NCI-H146 treated with DMSO at 0.1 percent for 48 hours (cell line): ENCODE data around the gene CCDC34.

Experiments used
- DNase-seq: peaks from one replicate; lab custom pipeline; 2025; ENCODE audit not compliant: unreplicated experiment; lab: John Stamatoyannopoulos, UW

The CCDC34 gene

DNA sequence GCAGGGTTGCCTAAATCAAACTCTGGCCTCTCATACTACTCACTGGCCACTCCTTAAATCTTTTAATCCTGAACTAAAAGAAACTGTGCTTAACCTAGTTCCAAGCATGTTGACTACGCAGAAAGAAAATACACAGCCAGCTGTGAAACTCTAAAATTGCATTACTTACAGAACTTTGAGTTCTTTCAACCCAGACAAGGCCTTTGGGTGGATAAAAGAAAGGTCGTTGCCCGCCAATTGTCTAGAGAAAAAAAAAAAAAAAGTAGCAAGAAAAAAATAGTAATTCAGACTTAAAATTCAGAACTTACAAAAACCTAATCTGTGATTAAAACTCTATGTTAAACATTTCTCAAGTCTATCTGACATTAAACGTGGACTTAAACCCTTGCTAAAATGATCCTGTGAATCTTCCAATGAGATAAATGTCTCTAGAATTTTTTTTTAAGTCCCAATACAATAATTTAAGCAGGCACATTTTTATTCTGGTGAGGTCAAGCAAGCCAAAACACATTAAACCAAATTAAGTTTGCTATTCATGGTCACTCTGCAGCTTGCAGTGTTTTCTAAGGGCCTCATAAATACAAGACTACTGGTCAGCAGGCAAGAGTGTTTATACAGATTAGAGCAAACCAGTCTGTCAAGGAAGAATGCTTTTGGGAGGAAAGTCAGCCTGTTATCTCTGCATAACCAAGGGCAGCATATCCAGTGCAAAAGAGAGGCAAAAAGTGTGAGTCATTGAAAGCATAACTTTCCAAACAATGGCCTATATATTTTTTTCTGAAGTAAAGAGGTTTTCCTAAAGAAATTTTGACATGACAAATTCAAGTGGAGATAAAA, 29.5 kb upstream of the CCDC34 start:
- no peak for DNase-seq

DNA sequence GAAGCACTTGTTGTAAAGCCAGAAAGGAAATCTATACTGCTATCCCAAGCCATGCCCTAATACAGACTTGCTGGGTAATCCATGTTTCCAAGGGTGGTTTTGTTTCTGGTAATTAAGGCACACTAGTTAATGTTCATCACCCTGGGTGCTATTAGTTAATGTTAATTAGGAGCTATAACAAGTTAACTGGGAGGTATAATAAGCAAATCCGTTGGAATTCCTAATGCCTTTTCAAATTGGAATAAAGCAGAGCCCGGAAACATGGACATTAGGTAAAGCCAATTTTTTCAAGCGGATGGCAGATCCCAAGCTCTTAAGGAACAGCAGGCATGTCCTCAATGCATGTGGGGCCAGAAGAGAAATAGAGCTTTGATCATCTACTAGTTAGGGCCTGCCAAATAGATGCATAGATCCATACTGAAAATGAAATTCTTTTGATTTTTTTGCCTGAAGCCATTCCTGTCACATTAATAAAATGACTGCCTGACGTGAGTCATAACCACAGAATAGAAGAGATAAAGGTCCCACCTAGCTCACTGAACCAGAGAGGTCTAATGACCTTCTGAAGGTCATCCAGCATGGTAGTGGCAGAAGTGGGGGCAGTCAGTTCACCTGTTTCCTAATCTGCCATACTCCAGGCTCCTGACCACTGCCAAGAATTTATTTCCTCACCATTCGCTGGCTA, 28.5 kb upstream of the CCDC34 start:
- DNase-seq = no peak

DNA sequence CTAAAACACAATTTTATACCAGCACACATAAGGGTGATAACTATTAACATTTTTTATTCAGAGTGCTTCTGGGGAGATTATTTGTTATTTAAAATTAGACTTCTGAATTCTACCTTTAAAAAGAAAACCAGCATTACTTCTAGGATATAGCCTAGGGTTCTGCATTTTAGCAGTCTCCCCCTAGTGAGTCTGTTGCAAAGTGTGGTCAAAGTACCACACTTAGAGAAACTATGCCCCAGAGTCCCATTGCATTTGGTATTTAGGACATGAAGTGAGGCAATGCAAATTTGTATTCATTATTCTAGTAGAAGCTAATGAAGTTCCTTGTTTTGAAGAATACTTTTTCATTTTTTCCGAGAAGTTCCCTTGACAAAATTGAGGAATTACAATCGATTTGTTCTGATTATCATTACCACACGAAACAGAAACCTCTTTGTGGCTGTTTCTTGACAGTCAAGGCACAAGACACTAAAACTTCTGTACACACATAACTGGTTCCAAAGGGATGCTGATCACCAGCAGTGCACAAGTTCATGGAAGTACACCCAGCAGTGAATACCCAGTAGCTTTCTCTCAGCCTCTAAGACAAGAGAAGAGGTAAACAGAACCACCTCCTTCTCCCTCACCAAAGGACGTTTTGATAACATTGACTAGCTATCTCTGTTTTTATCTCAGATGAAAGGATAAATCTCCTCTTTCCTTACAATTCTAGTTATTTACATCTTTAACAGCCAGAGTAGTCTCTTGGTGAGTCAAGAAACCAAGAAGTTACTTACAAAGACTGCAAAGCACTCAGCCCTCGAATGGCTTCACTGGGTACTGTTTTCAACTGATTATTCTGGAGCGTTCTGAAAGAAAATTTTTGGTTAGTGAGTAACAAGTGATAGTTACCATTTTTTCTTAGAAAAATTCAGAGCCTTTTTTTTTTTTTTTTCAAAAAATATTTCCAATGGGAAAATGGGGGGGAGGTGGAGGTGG, 27.6 kb upstream of the CCDC34 start:
- DNase-seq = no peak

DNA sequence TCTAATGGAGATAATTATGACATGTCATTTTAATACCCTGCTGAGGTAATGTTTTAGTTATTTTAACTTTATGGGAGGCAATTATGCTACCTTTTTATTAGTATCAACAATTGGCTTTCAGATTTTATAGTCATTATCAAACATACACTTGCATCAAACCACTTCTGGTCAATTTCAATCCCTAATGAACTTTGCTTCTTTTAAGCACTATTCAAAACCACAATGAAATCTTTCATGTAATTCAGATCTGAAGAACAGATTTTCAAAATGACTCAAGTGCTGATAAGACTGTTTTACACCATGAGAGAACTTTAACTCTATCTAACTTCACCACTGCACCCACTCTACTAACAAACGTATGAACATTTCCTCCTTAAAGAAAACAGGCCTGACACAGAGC, 25.9 kb upstream of the CCDC34 start:
- DNase-seq = no peak

DNA sequence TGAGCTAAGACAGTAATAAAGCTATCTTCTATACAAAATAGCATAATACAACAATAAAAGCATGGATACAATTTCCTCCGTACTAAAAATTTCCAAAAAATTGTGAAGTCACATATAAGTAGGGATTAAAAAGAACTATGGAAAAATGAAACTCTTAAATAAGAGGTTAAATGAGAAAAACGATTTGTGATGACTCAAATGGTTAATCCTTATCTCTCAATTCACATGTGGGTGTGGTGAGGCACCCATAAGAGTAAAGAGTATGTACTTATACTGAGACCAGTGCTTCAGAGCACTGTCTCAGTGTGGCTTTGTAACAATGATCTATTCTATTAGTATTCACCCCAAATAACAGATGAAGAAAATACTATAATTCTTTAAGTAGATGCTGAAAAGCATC, 25.0 kb upstream of the CCDC34 start:
- no peak for DNase-seq

DNA sequence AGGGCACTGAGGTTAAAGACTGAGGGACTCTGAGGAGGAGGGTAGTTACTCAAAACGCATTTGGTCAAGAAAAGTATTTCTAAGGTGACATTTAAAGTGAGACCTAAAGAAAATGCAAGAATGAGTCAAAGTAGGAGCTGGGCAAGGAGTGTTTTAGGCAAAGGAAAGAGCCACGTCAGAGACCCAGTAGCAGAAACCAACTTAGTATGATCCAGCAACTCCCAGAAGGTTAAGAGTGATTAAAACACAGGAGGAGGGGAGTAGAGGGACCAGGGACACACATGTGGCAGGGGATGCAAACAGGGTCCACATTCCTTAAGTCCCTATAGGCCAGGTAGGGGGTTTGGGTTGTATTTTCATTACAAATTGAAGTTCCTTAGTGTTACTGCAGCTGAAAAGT, 24.3 kb upstream of the CCDC34 start:
- no peak for DNase-seq

DNA sequence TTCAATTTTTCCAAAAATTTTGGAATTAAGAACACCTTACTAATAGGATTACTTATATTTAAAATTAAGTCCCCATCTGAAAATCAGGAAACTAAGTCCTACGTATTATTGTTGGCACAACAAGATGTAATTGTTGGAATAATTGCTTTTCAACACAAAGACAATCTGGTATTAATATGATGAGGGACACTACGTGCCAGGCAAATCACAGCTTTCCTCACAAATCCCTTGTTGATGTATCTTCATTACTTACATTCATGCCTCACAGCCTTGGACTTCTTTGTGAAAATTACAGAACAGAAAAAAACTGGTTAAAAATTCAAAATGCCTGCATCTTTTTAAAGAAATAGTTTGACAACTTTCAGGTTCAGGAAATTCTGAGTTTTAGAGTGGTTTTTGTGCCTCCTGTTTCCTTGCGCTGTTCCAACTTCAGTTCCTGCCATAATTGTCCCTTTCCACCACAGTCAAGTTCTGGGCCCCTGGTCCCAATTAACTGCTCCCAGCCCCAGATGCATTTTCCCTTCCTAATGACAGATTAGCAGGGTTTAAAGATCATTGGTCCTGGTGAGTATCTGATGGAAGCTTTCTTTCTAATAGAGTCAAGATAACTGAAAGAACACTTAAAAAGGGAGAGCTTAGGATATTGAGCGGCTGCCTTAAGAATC, 23.3 kb upstream of the CCDC34 start:
- DNase-seq = no peak

DNA sequence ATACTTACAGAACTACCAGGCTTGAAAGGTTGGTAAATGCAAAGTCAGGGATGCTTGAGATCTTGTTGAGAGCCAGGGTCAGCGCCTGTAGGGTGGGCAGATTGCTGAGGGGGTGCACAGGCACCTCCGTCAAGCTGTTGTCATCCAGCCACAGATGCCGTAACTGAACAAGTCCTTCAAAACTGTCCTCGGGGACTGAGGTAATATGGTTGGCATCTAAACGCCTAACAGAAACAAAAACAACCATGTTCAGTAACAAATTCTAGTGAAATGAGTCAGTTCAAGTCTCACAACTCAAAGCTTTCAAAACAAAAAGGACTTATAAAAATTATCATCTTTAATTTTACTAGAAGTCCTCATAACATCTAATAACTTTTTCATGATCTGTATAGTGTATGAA, 22.2 kb upstream of the CCDC34 start:
- DNase-seq = no peak

DNA sequence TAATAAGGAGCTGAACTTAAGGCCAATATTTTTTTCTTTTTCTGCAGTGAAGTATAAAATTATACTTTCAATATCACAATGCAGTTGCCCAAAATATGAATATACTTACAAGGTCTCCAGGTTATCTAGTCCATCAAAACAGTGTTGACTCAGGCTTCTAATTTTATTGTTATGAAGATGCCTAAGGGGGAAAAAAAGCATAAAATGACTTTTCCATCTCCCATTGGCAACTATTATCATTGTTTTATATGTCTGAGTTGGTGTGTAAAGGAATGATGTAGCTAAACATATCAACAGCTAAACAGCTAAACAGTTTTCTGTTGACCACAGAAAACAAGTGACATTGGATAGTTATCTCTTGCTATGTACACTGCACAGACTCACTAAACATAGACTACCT, 21.2 kb upstream of the CCDC34 start:
- DNase-seq = no peak

DNA sequence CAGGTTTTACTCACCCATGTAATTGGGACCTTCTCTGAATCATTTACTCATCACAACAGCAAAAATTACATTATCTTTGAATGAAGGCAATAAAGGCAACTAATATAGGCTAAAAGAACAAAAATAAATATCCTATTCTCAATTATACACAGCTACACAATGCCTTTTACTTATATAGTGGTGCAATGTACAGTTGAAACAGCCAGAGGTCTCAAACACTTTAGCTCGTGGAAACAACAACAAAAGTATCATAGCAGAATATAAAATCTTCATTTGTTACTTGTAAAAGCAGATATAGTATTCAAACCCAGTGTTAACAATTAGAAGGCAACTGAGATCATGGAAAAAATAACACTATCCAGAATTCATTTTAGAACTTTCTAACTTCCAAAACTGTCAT, 20.6 kb upstream of the CCDC34 start:
- DNase-seq = no peak

DNA sequence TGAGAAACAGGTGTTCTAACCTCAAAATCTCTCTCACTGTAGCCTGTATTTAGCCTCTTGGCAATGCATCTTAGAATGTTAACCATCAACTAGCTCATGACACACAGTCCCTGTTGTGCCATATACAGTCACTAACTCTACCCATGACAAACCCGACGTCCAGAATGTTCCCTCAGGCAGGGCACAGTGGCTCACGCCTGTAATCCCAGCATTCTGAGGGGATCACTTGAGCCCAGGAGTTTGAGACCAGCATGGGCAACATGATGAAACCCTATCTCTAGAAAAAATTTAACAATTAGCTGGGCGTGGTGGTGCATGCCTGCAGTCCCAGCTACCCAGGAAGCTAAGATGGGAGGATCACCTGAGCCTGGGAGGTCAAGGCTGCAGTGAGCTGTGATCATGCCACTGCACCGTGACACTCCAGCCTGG, 18.2 kb upstream of the CCDC34 start:
- no peak for DNase-seq

DNA sequence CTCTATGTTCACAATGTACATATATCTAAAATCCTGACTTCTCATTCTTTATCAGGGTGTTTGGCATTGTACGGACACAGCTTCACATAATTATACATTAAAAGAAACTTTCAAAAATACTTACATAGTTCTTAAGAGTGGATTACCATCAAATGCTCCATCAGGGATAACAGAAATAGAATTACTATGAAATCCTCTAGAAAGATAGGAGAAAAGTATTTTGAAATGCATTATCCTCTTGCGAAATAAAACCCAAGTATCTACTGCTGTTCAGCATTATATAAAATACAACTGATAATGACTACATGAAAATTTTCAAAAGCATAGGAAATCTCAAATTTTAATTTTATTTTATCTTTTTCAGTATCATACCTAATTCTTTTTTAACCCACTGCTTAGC, 17.8 kb upstream of the CCDC34 start:
- DNase-seq = no peak

DNA sequence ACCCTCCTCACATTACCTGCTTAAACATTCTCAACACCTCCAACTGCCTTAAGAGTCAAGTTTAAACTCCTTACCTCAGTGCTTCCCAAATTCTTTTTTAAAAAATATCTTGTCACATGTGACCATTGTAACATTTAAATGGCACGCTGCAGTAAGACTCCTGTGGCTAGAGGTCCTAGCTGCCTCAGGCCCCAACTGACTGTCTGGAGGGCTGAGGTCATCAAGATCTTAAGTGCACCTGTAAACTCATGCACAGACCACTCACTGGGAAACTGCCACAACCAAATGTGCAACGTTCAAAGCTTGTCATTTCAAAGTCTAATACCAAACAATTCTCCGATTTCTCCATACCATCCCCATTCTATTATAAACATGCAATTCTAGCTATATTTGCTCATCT, 16.4 kb upstream of the CCDC34 start:
- DNase-seq = no peak

DNA sequence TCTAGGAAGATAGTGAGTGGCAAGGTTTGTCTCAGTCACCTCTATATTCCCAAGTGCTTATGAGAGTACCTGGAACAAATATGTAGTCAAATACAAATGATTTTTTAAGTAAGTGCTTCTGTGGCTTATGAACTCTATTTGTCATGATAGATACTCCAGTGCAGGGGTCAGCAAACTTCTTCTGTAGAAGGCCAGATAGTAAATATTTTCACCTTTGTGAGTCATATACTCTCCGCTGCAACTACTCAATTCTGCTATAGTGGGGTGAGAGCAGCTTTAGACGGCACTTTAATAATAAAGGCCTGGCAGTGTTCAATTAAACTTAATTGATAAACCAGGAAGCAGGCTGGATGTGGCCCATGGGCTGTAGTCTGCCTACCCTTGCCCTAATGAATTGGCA, 12.4 kb upstream of the CCDC34 start:
- DNase-seq = no peak

DNA sequence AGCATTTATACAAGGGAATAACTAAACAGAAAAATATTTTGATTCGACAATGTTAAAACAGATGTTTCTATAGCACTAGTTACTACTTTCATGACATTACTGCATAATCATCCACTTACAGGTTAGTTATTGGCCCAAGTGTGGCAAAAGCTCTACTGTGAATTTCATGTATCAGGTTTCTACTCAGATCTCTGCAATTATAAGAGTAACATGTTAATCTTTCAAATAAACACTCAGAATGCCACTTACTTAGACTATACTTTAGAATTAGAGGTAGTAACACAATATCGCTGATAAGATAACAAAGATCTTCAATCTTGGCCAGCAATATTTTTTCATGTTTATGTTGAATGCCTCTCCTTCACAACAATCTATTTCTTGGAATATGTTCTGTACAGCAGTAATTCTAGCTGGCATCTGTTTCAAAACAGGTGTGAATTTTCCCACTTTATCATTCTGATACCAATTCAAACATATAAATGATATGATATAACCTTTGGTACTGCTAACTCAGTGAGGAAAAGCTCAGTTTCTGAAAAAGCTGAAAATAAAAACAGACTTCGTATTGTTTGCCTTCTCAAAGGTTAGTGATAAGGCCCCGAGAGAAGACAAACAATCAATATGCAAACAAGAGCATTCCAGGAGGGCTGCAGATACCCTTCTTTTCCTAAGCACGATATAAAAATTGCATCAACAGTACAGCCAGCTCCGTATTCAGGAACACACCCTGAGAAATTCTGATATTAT, 11.0 kb upstream of the CCDC34 start:
- DNase-seq = peak; percentile 26

DNA sequence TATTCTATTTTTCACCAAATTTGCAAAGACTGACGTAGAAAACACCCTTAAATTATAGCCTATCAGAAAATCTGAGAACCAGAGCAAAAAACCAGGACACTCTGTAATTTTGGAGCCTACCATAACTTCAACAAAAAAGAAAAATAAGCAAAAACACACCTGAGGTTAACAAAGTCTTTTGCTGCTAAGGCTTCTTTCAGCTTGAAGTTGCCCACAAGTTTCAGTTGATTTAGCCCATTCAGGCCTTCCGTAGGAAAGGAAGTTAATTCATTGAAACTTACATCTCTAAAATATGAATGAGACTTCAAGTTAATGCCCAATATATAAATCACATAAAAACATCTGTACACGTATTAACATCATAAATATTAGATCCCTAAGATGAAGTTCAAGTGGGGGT, 10.4 kb upstream of the CCDC34 start:
- DNase-seq = no peak

DNA sequence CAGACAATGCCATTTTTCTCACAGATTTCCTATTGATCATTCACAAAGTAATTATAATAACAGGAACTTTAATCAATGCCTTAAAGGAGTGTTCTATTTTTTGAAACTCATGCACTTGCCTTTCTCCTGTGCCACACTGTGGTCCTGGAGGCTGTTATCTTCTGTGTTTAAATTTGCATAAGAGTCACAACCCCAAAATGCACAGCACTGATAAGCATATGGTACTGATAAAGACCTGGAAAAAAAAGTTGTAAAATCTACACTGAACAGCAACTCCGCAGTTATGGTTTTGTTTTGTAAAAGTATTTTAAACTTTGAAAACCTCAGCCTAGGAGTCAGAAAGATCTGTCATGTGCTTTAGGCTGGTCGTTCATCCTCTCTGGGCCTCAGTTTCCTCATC, 9.1 kb upstream of the CCDC34 start:
- no peak for DNase-seq

DNA sequence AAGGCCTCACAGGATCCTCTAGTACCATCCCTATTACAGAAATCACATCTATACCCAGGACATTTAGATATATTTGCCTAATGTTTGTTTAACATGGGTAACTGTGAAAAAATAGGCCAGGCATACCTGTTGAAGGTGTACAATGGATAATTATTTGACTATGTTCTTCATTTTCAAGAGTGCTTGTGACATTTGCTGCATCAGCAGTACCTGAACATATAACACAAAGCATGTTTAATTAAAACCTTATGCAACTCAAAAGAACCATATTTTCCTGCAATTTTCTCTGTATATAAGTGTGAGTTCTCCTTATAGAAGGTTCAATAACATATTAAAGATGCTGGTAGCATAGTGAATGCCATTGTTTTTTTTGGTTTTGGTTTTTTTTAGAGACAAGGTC, 8.5 kb upstream of the CCDC34 start:
- DNase-seq = no peak

DNA sequence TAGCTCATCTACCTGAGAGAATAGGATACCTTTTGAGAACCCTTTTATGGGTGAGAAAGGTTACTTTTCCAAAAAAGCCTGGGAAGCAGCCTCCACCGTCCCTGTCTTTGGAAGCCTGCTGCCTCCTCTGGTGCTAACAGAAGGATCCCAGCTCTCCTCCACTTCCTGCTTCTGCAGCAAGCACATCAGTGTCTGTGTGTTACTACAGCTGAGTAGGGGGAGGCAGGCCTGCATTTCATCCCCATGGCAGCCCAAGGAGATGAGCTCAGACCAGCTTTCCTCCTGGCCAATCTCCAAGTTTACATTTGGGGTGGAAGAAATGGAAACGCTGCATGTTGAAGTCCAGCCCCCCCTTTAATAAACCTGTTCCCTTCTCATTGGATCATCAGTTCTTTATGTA, 7.4 kb upstream of the CCDC34 start:
- no peak for DNase-seq

DNA sequence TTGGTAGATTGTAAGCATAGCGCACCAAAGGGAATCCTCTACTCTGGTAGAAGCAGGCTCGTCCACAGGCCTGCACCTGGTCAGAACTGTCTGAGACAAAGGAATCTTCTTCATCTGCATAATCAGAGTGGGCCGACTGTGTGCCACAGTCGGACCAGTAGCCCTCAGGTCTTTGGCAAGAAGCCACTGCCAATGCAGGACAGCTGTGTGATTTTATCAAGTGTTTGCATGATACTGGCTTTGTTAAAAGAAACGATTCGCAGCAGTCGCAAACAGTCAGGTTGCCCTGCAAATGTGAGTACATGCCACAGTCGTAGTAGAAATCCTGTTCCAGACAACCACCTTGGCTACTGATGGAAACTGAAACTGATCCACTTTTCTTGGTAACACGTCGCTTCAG, 4.9 kb upstream of the CCDC34 start:
- peak; percentile 47 for DNase-seq
